Melanocyte of skin (primary cell): ENCODE data around the gene SGTB. TPM values are rescaled to one million over a fixed set of nuclear protein-coding genes. Genes with fewer than 3 reads are reported as not detected.

ENCODE experiments used
- total RNA-seq, 2 donors: library from RNA; depleted of rRNA; stranded (reverse); fragments of >200 nt; gene quantifications; 2 replicates each; pipeline ENCODE4 v1.2.3, GENCODE V29; 2012

The SGTB gene
- 10 to 100 TPM; 14.5 to 15.0 TPM for total RNA-seq

GRCh38 chr5:65721720-65722574 is at the start of gene SGTB, which contains the start of gene NLN:
Gene SGTB (minus strand): TSS chr5:65722109. CDS start chr5:65720807, 1,302 bp downstream.
Gene NLN (plus strand): TSS chr5:65722205. CDS start chr5:65722374, 169 bp downstream.

GRCh38 chr5:65624571-65625555 is 97.0 kb downstream of the SGTB start, which contains the start of the genes SHLD3 and TRAPPC13:
Gene SHLD3 (plus strand): TSS chr5:65625027. CDS start chr5:65629588, 4,561 bp downstream.
Gene TRAPPC13 (plus strand): TSS chr5:65625027. CDS start chr5:65625061, 34 bp downstream.

GRCh38 chr5:65624025-65624570 is 97.8 kb downstream of the SGTB start, which contains the start of gene TRIM23:
Gene TRIM23 (minus strand): TSS chr5:65624333. CDS start chr5:65624274, 59 bp downstream.

Other genes starting within 250 kb of the SGTB start
- gene ADAMTS6, start 240.2 kb downstream of the SGTB start, total RNA-seq, result 1 to 10 TPM; 1.0 to 5.0 TPM
- 10 to 100 TPM; 12.7 to 36.0 TPM for gene CENPK, start 158.9 kb downstream of the SGTB start, total RNA-seq
- gene PPWD1, start 158.8 kb downstream of the SGTB start, total RNA-seq, result 10 to 100 TPM; 16.2 to 18.6 TPM
- 10 to 100 TPM; 25.6 to 28.9 TPM for gene TRIM23, start 97.8 kb downstream of the SGTB start, total RNA-seq
- 1 to 10 TPM; 5.0 to 6.2 TPM for gene SHLD3, start 97.1 kb downstream of the SGTB start, total RNA-seq
- gene TRAPPC13, start 97.1 kb downstream of the SGTB start, total RNA-seq, result 10 to 100 TPM; 19.3 to 26.3 TPM
- gene NLN, start 96 bp upstream of the SGTB start, total RNA-seq, result 10 to 100 TPM; 19.3 to 35.0 TPM
- gene ERBIN, start 204.5 kb upstream of the SGTB start, total RNA-seq, result 10 to 100 TPM; 64.9 to 78.5 TPM